Neutrophil (primary cell): Measurements from ENCODE around the gene CEP20.

ENCODE experiments used
- H3K27ac ChIP-seq: fragments of 200-600 bp; sonication (generic); 2 replicates; pipeline ENCODE4 v1.5.1; 2016; ENCODE audit warnings: mild to moderate bottlenecking, moderate library complexity
- H3K27me3 ChIP-seq: fragments of 200-600 bp; sonication (generic); 2 replicates; pipeline ENCODE4 v1.6.0; 2016; ENCODE audit warnings: mild to moderate bottlenecking
- H3K36me3 ChIP-seq: fragments of 200-600 bp; sonication (generic); 2 replicates; pipeline ENCODE4 v1.5.1; 2017
- H3K4me1 ChIP-seq, 2 experiments: fragments of 200-600 bp in 1 of 2; sonication (generic) in 1 of 2; 1 replicate in 1 of 2; 2 replicates in 1 of 2; pipeline versions ENCODE4 v1.5.1 to v1.6.1; 2013 to 2016; ENCODE audit warnings: low read depth in 1 of 2, low read length in 1 of 2, mild to moderate bottlenecking in 1 of 2, moderate library complexity in 1 of 2; ENCODE audit not compliant: control insufficient read depth in 1 of 2, insufficient read depth in 1 of 2
- H3K4me3 ChIP-seq, 2 experiments: fragments of 200-600 bp in 1 of 2; sonication (generic) in 1 of 2; 1 replicate in 1 of 2; 2 replicates in 1 of 2; pipeline ENCODE4 v1.5.1; 2013 to 2016; ENCODE audit warnings: low read depth in 1 of 2, low read length in 1 of 2, mild to moderate bottlenecking in 1 of 2, moderate library complexity in 1 of 2
- H3K9me3 ChIP-seq: fragments of 200-600 bp; sonication (generic); 2 replicates; pipeline ENCODE4 v1.5.1; 2016
- TF ChIP-seq, protein P1 (sequence below): fragments of 200-600 bp; sonication (generic); IDR thresholded peaks from 2 replicates; pipeline ENCODE4 v1.5.1; 2016; ENCODE audit warnings: antibody characterized with exemption

Gene CEP20

DNA sequence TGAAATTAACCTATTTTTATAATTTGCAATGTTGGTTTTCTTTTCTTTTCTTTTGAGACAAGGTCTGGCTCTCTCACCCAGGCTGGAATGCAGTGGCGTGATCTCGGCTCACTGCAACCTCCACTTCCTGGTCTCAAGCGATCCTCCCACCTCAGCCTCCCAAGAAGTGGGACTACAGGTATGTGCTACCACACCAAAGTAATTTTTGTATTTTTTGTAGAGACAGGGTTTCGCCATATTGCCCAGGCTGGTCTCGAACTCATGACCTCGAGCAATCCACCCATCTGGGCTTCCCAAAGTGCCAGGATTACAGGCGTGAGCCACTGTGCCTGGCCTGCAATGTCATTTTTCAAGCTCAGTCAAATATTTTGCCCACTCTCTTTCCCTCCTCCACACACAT, 67.6 kb downstream of the CEP20 start:
- no peaks in the 10 kb centered on the region for H3K36me3 ChIP-seq
- H3K27me3 ChIP-seq = no peaks in the 10 kb centered on the region
- no peaks in the 10 kb centered on the region for H3K4me1 ChIP-seq
- no peak overlapping the region for H3K27ac ChIP-seq
- no peak overlapping the region for H3K4me3 ChIP-seq
- no peaks in the 10 kb centered on the region for H3K9me3 ChIP-seq
- TF ChIP-seq, protein P1, sequence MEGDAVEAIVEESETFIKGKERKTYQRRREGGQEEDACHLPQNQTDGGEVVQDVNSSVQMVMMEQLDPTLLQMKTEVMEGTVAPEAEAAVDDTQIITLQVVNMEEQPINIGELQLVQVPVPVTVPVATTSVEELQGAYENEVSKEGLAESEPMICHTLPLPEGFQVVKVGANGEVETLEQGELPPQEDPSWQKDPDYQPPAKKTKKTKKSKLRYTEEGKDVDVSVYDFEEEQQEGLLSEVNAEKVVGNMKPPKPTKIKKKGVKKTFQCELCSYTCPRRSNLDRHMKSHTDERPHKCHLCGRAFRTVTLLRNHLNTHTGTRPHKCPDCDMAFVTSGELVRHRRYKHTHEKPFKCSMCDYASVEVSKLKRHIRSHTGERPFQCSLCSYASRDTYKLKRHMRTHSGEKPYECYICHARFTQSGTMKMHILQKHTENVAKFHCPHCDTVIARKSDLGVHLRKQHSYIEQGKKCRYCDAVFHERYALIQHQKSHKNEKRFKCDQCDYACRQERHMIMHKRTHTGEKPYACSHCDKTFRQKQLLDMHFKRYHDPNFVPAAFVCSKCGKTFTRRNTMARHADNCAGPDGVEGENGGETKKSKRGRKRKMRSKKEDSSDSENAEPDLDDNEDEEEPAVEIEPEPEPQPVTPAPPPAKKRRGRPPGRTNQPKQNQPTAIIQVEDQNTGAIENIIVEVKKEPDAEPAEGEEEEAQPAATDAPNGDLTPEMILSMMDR = no peak

DNA sequence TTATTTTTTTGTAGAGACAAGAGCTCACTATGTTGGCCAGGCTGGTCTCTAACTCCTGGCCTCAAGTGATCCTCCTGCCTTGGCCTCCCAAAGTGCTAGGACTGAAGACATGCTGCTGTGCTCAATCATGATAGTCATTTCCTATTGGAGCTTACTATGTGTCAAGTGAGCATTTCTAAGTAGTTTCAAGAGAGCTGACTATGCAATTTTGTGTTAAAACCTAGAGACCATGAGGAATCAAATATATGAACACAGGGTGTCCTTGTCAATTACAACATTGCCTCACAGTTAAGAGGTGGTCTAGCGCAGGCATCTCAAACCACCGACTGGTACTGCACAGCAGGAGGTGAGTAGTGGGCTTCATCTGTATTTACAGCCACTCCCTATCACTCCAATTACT, 69.4 kb downstream of the CEP20 start:
- no peaks in the 10 kb centered on the region for H3K27me3 ChIP-seq
- TF ChIP-seq, protein P1 = no peak
- no peaks in the 10 kb centered on the region for H3K4me1 ChIP-seq

DNA sequence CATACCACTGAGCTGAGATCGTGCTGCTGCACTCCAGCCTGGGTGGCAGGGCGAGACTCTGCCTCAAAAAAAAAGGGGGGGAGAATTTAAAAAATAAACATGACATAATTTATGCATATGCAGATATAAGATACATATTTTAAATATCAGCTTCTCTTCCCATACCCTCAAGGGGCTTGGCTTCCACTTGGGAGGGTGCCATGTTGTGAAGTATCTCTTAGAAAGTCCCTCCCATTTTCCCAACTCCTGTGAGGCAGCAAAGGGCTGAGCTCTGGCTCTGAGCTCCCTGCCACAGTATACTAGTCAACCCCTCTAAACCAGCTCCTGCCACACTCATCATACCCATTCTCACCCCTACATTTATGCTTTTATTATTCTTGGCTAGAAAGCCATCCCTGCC, 71.0 kb downstream of the CEP20 start:
- no peak overlapping the region for H3K27ac ChIP-seq
- TF ChIP-seq, protein P1 = no peak
- H3K36me3 ChIP-seq = no peaks in the 10 kb centered on the region
- H3K4me1 ChIP-seq = no peaks in the 10 kb centered on the region
- H3K9me3 ChIP-seq = no peaks in the 10 kb centered on the region
- H3K4me3 ChIP-seq = no peak overlapping the region
- H3K27me3 ChIP-seq = no peaks in the 10 kb centered on the region

More for the DNA sequence above, 69.4 kb downstream of the CEP20 start:
- Histone ChIP-seq H3K27ac (no peak overlapping the region), H3K4me3 (no peak overlapping the region), H3K36me3 (no peaks in the 10 kb centered on the region), H3K9me3 (no peaks in the 10 kb centered on the region)

DNA sequence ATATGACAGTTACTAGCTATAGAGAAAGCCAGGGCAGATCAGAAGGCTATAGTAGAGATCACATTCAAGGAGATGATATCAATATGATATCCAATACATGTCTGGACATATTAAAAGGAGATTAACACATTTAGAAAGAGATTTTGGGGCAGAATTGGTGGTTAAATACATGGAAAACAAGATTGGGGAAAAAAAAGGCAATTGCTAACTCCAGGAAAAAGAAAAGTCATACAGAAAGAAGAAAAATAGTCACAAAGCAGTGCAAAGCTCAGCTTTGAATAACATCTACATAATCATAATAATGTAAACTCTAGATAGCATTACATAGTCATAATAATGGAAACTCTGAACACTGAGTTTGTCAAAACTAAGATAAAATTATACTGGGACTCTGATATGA, 72.2 kb downstream of the CEP20 start:
- Histone ChIP-seq H3K4me1 (no peaks in the 10 kb centered on the region), H3K27ac (no peak overlapping the region), H3K36me3 (no peaks in the 10 kb centered on the region), H3K27me3 (peaks cover 8% of the 10 kb centered on the region), H3K4me3 (no peak overlapping the region), H3K9me3 (no peaks in the 10 kb centered on the region)
- TF ChIP-seq, protein P1 = no peak
